GM12878 (cell line): ENCODE results near the gene KRTAP10-3. TPM values are rescaled to one million over a fixed set of nuclear protein-coding genes. Genes with fewer than 3 reads are reported as not detected.

Experiments used
- ATAC-seq: fragments of 200-7000 bp; cut with Tn5 transposase; 3 replicates; pipeline ENCODE4 v1.9.1; 2020; ENCODE audit warnings: mild to moderate bottlenecking, moderate library complexity
- BruUV-seq: library from RNA; stranded (reverse); fragments of 400-500 nt; replicated peaks from 2 replicates; lab custom pipeline; 2021; lab: Mats Ljungman, UMichigan
- CTCF ChIA-PET: fragments of 300-600 bp; sonication (Branson Sonifier 250); formaldehyde crosslinking; extraction: SDS; loops from one replicate; lab custom pipeline; 2021; ENCODE audit warnings: inconsistent platforms; lab: Yijun Ruan, JAX
- POLR2A ChIA-PET: fragments of 350-600 bp; formaldehyde crosslinking; extraction: SDS; loops from one replicate; lab custom pipeline; 2021; ENCODE audit warnings: inconsistent platforms; lab: Charles Lee
- RAD21 ChIA-PET: fragments of 300-600 bp; sonication (Branson Sonifier 250); formaldehyde crosslinking; loops from one replicate; lab custom pipeline; 2023; ENCODE audit warnings: antibody characterized with exemption; ENCODE audit not compliant: unreplicated experiment; lab: Charles Lee
- SMC1A ChIA-PET: fragments of 300-600 bp; sonication (Branson Sonifier 250); formaldehyde crosslinking; loops from one replicate; lab custom pipeline; 2023; ENCODE audit not compliant: unreplicated experiment, uncharacterized antibody; lab: Charles Lee
- DNase-seq: peaks from one replicate; pipeline ENCODE4 v3.0.0-alpha.2; 2011; ENCODE audit warnings: low read depth, low spot score
- FAIRE-seq: peaks from 3 replicates; lab custom pipeline; 2011; peaks lifted over from hg19 to GRCh38; lab: Jason Lieb, UNC
- H2AFZ ChIP-seq: 2 replicates; pipeline ENCODE4 v1.6.0; 2011; ENCODE audit warnings: low read depth, low read length, control low read depth; ENCODE audit not compliant: control insufficient read depth
- H3K27ac ChIP-seq: 2 replicates; pipeline ENCODE4 v1.5.1; 2011; ENCODE audit warnings: control low read depth; ENCODE audit not compliant: control insufficient read depth, insufficient read depth
- H3K27me3 ChIP-seq, 2 experiments: replicated peaks in 1 of 2; 2 replicates each; pipeline versions ENCODE4 v1.6.0 to v1.6.1; 2011; ENCODE audit warnings: low read length in 1 of 2; ENCODE audit not compliant: control insufficient read depth in 2 of 2, insufficient read depth in 2 of 2
- H3K36me3 ChIP-seq, 2 experiments: 2 replicates each; pipeline ENCODE4 v1.5.1; 2011; ENCODE audit warnings: low read length in 1 of 2; ENCODE audit not compliant: control insufficient read depth in 2 of 2, insufficient read depth in 2 of 2
- H3K4me1 ChIP-seq: 2 replicates; pipeline ENCODE4 v1.6.1; 2011; ENCODE audit warnings: mild to moderate bottlenecking, low read length, moderate library complexity, mixed read lengths; ENCODE audit not compliant: control insufficient read depth, insufficient read depth
- H3K4me2 ChIP-seq: 2 replicates; pipeline ENCODE4 v1.6.0; 2011; ENCODE audit warnings: control low read depth; ENCODE audit not compliant: control insufficient read depth, insufficient read depth
- H3K4me3 ChIP-seq: fragments of 200-600 bp; sonication (generic); 2 replicates; pipeline ENCODE4 v1.5.1; 2016
- H3K79me2 ChIP-seq: 2 replicates; pipeline ENCODE4 v1.6.0; 2011; ENCODE audit warnings: low read length; ENCODE audit not compliant: control insufficient read depth, insufficient read depth
- H3K9ac ChIP-seq: 2 replicates; pipeline ENCODE4 v1.8.0; 2011; ENCODE audit warnings: low read length, control low read depth, mixed read lengths; ENCODE audit not compliant: control insufficient read depth, insufficient read depth
- H3K9me3 ChIP-seq: replicated peaks from 3 replicates; pipeline ENCODE4 v1.5.1; 2011; ENCODE audit warnings: mild to moderate bottlenecking, low read length; ENCODE audit not compliant: control insufficient read depth, insufficient read depth
- H4K20me1 ChIP-seq: 2 replicates; pipeline ENCODE4 v1.6.0; 2011; ENCODE audit not compliant: control insufficient read depth, insufficient read depth
- BCL3 ChIP-seq: IDR thresholded peaks from 2 replicates; pipeline ENCODE4 v1.6.1; 2011; ENCODE audit warnings: borderline replicate concordance, low read depth, mild to moderate bottlenecking, moderate library complexity, low read length; ENCODE audit not compliant: insufficient read depth, poor library complexity, severe bottlenecking
- IRF5 ChIP-seq: fragments of 450-650 bp; IDR thresholded peaks from 2 replicates; pipeline ENCODE4 v1.6.1; 2017; ENCODE audit warnings: borderline replicate concordance
- PBX3 ChIP-seq: IDR thresholded peaks from 2 replicates; pipeline ENCODE4 v1.6.1; 2011; ENCODE audit warnings: mild to moderate bottlenecking, low read depth, low read length, moderate library complexity; ENCODE audit not compliant: insufficient replicate concordance
- ZBTB40 ChIP-seq: fragments of 450-650 bp; IDR thresholded peaks from 2 replicates; pipeline ENCODE4 v1.6.1; 2016; ENCODE audit warnings: mild to moderate bottlenecking, moderate library complexity, borderline replicate concordance
- WGBS: methylation state at CpG from one replicate; pipeline ENCODE4 v1.1.6; 2016; ENCODE audit warnings: low lambda C conversion rate; ENCODE audit not compliant: insufficient replicate concordance, insufficient coverage; ENCODE audit errors: missing lambda C conversion rate; 5-methylcytosine and 5-hydroxymethylcytosine counted together
- in situ Hi-C: fragments of 300-500 bp; cut with MboI; formaldehyde crosslinking; loops from 9 replicates; pipeline ENCODE4 v1.14.3; 2018; ENCODE audit warnings: mixed read lengths
- intact Hi-C: fragments of 100-400 bp; cut with micrococcal nuclease; formaldehyde crosslinking; loops from one replicate; pipeline ENCODE4 v1.14.2; 2022; ENCODE audit not compliant: unreplicated experiment
- polyA plus RNA-seq, 11 experiments: library from polyadenylated mRNA; depleted of rRNA in 4 of 11; unstranded in 6 of 11; stranded (reverse) in 5 of 11; fragments of >200 nt; fragmentation: Nextera tagmentation in 4 of 11; fragmentation: Illumina TruSeq in 1 of 11; extraction: Ambion mirVana in 4 of 11; extraction: Trizol in 1 of 11; gene quantifications; 1 replicate in 1 of 11; 2 replicates in 10 of 11; pipeline versions ENCODE4 v1.2.1 to v1.2.3, GENCODE V29; 2011 to 2016; ENCODE audit warnings: inconsistent platforms in 2 of 11, missing spikeins in 2 of 11, low read depth in 1 of 11
- total RNA-seq, 4 experiments: library from RNA; depleted of rRNA in 3 of 4; stranded (reverse); fragments of >200 nt in 3 of 4; fragmentation: Illumina TruSeq in 1 of 4; extraction: Trizol in 1 of 4; gene quantifications; 2 replicates each; pipeline versions ENCODE4 v1.2.1 to v1.2.3, GENCODE V29; 2013 to 2021

Gene KRTAP10-3
- total and polyA plus RNA-seq, 10 of the 15 experiments (the other 5 are each of a cell fraction or from before 2014, with no cell fraction given), result not detected

GRCh38 chr21:44525391-44526095 is 33.1 kb downstream of the KRTAP10-3 start (continued):
- TF ChIP-seq ZBTB40, result no peak

- H3K36me3 ChIP-seq, result no peaks in the 10 kb centered on the region
- H3K27ac ChIP-seq, result no peak overlapping the region
- H3K9me3 ChIP-seq, result no peaks in the 10 kb centered on the region; the same call in 2 of the 3 replicates
- ChIA-PET SMC1A (no interaction called here), CTCF (no interaction called here), RAD21 (no interaction called here), POLR2A (no interaction called here)
- in situ Hi-C loops, result no loop called here
- H3K4me2 ChIP-seq, result no peak overlapping the region
- no peaks in the 10 kb centered on the region for H3K27me3 ChIP-seq
- no peaks in the 10 kb centered on the region for H3K4me1 ChIP-seq
- no peaks in the 10 kb centered on the region for H4K20me1 ChIP-seq
- no TSS peak for BruUV-seq
- WGBS, result 17% methylated on average over 2 of the region's 2 CpGs
- H3K9ac ChIP-seq, result no peak overlapping the region
- DNase-seq, result no peak
- FAIRE-seq, result peak; percentile 66
- H3K79me2 ChIP-seq, result no peaks in the 10 kb centered on the region
- H3K4me3 ChIP-seq, result no peak overlapping the region
- ATAC-seq, result no peak
- peak; percentile 7 for TF ChIP-seq PBX3
- TF ChIP-seq BCL3, result peak; percentile 92
- TF ChIP-seq IRF5, result no peak
- TF ChIP-seq, all 136 proteins: peak for 2
- H2AFZ ChIP-seq, result no peak overlapping the region
- intact Hi-C loops, result no loop called here
Measured at GRCh38 chr21:44524414-44525371, 33.9 kb downstream of the KRTAP10-3 start.
